GM19397 (cell line): Measurements from ENCODE around the gene ECM1.

ENCODE experiments used
- ATAC-seq: cut with Tn5 transposase; IDR thresholded peaks from one replicate; pipeline ENCODE4 v1.9.1; 2021; ENCODE audit warnings: mild to moderate bottlenecking, moderate library complexity; ENCODE audit not compliant: unreplicated experiment

The ECM1 gene

DNA sequence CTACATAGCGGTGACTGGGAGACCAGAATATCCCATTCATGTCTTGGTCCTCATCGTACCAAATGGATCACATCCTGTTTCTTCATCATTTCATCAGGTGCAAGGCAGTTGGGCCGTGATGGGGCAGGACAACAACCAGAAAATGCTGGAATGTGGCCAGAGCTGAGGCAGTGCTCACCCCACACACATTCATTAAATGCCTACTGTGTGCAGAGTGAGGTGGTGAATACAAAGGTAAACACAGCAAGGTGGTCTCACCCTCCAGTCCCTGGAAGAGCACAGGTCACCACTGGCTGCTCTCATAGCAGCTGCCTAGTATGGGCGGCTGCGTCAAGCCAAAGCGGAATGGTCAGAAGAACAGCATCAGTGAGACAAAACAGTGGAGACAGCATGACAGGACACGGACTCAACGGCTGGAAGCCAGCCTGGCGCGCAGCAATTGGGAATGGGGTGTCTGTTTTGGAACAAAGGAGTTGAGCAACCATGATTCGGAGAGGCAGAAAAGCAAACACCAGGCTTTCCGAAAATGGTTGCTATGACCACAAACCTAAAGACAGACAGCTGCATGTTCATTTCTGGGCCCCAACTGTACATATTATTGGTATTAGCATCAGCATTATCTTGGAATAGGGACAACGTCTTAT lies 35.7 kb downstream of the ECM1 start:
- ATAC-seq = no peak

DNA sequence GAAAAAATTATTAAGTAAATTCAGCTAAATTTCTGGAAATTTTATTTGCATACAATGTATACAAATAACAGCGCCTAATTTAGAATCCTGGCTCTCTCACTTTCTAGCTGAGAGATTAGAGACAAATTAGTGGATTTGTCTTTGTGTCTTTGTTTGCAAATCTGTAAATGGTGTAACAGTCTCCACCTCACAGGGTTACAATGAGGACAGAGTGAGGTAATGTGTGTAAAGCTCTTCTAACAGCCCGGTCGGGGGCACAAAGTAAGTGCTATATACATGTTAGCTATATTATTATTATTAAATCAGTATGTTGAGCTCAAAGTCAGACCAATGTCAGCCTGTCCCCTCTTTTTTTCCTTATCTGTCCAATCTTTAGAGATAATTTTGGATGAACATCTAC lies 36.3 kb downstream of the ECM1 start:
- no peak for ATAC-seq

DNA sequence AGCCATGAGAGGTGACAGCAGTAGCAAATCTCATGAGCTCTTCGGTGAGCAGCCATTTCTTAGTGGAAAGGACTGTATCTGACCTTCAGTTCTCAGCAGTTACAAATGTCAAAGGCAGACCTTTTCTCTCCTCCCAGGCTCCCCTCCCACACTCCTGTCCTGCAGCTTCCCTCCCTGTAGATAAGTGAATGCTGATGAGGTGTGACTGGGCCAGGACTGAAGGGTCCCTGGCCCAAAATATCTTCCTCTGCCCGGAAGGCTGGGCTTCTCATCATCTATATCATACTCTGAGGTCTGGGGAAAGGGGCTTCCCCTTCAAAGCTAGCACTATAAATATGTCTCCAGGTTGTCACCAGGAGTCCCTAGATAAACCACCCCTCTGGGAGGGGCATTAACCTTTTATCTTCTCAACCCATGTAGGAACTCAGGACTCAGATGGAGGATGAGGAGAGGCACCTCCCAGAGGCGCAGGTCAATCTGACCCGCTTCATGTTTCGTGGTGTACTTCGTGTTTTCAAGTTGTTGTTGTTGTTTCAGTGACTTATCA lies 37.6 kb downstream of the ECM1 start:
- no peak for ATAC-seq

DNA sequence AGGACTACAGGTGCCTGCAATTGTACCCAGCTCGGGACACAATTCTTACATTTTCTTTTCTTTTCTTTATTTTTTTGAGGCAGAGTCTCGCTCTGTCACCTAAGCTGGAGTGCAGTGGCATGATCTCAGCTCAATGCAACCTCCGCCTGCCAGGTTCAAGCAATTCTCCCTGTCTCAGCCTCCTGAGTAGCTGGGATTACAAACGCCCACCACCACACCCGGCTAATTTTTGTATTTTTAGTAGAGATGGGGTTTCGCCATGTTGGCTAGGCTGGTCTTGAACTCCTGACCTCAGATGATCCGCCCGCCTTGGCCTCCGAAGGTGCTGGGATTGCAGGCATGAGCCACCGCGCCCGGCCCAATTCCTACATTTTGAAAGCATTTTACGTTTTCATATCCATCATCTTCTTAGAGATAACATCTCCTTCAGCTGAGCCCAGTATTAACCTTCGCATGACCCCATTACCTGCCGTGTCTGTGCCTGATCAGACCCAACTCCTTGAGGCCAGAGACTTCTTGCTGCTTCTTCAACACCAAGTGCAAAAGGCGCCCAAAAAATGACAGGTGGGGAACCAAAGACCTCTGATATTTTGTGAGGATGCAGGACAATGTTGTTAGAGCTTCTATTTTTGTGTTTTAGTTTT lies 38.5 kb downstream of the ECM1 start:
- ATAC-seq = no peak

DNA sequence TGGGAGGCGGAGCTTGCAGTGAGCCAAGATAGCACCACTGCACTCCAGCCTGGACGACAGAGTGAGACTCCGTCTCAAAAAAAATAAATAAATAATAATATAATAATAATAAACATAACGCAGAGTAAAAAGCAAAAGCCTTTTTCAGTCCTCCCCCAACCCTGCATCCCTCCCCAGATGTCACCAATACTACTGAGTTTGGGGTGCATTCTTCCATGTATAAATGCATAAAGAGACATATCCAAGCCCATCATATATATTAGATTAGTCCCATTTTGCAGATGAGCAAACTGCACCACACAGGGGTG lies 40.4 kb downstream of the ECM1 start:
- no peak for ATAC-seq

DNA sequence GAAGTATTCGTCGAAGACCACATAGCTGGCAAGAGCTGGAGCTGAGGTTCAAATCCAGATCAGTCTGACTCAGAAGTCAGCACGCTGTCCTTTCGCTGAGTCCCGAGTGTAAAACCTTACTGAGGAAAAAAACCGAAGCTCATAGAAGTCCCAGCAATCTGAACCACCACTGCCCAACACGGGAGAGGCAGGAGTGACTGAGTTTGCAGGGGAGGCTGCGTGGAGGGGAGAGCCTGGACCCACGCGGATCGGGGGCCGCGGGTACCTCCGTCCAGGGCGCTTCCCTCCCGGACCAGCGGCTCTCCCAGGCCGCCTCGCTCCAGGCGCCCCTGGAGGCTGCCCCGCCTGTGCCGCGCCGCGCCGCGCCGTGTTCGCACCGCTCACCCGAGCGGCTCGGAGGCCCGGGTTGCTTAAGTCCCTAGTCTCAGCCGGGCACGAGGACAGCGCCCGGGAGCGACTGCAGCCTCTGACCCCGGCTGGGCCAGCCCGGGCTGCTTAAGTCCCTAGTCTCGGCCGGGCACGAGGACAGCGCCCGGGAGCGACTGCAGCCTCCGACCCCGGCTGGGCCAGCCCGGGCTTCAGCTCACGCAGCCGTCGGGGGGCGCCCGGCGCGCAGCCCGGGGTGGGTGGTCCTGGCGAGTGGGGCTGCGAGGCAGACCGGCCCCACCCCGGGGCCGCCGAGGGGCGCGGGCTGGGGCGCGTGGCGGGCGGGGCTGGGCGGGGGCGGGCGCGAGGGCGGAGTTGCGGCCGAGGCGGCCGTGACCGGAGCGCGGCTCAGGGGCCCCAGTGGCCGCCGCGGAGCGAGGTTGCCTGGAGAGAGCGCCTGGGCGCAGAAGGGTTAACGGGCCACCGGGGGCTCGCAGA lies 41.0 kb downstream of the ECM1 start, which contains the start of gene ADAMTSL4:
TSS of gene ADAMTSL4 (plus strand) at position 777 of the 864 bp plus-strand sequence. CDS start 2,881 bp downstream, outside the sequence.
- no peak for ATAC-seq

DNA sequence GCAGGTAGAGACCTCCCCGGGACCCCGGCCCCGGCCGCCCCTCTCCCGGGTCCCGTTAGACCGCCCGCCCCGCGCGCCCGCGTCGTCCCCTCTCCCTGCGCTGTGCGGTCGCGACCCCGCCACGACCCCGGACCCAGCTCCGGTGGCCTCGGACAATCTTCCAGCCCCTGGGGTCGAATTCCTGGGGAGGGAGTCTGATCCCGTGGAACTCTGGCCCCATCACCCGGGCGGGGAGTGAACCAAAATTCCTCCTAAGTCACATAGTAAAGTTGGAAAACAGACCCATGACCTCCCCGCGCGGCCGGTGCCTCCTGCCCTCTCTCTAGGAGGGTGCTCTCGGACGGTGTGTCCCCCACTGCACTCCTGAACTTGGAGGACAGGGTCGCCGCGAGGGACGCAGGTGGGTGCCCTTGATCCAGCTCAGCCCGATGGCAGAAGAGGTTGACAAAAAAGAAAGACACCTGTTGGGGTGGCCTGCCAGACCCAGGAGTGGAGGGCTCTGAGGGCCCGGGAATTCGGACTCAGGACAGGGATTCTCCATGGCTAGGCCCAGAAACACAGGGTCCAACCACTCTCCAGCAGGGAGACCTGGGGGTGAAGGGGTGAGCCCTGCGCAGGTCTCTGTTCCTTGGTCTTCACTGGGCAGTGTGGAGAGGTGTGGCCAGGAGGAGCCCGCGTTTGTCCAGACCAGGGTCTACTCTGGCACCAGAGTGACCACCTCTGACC lies 41.8 kb downstream of the ECM1 start:
- ATAC-seq = no peak

DNA sequence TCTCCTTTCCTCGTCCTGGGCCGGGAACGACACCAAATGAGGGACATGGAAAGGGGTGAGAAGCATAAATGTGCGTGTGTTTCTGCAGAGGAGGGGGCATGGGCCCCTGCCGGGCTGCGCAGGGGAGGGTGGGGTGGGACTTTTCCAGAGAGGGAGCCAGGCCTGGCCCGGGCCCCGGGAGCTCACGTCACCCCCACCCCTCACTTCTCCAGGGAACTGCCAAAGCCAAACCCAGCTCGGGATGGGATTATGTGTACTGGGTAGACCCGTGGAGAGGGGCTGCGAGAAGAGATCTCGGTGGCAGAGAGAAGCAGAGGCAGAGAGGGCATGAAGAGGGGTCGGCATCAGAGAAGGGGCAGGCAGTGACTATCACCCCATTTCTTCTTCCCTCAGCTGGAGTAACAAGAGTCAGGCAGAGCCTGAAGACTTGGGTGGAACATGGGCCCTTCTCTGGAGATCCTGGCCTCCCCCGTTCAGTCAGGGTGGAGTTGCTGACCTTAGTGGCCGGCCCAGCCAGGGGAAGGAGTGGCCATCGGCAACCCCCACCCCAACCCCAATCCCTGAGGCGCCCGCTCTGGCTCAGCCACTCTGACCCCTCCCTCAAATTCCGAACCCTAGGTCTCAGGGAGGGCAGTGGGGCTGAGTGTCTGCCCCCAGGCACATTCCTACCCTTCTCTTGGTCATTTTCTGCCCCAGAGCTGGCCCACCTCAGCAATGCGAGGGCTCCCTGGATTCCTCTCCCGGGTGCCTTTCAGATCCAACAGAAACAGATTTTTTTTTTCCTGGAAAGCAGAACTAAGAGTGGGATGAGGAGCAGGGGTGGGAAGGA lies 42.5 kb downstream of the ECM1 start:
- ATAC-seq = no peak

DNA sequence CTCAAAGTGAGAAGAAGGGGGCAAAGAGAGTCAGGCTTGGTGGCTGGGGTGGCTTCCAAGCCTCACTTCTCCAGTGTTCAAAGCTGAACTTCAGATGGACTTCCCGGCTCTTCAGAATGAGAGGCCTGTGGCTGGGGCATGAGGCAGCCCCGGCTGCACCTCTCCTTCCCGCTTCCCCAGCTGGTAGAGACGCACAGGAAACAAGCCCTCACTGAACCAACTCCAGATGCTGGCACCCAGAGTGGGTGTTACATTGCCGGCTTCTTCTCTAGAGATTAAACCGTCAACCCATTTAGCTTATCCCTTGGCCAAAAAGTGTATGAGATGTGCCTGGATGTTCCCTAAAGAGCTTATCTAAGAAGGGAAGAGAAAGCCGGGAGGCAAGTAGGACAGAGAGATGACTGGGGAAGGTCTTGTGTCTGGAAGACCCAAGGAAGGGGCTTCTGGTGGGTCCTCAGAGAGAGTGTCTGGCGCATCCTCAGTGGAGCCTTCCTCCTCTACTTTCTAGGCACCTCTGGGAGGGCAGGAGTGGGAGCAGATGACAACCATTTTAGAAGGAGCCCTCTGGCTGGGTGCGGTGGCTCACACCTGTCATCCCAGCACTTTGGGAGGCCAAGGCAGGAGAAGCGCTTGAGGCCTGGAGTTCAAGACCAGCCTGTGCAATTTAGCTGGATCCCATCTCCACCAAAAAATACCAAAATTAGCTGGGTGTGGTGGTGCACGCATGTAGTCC lies 43.3 kb downstream of the ECM1 start:
- ATAC-seq = no peak

DNA sequence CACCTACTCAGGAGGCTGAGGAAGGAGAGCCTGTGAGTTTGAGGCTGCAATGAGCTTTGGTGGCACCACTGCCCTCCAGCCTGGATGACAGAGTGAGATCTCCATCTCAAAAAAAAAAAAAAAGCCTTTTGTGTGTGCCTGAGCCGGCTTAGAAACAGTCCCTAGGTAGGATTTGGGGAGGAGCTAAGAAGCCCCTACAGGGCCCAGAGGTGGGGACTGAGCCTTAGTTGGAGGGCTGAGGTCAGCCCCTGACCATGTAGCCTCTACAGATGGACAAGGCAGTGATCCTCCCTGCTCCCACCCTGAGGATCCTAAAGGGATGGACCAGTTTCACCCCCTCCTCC lies 43.8 kb downstream of the ECM1 start:
- no peak for ATAC-seq

DNA sequence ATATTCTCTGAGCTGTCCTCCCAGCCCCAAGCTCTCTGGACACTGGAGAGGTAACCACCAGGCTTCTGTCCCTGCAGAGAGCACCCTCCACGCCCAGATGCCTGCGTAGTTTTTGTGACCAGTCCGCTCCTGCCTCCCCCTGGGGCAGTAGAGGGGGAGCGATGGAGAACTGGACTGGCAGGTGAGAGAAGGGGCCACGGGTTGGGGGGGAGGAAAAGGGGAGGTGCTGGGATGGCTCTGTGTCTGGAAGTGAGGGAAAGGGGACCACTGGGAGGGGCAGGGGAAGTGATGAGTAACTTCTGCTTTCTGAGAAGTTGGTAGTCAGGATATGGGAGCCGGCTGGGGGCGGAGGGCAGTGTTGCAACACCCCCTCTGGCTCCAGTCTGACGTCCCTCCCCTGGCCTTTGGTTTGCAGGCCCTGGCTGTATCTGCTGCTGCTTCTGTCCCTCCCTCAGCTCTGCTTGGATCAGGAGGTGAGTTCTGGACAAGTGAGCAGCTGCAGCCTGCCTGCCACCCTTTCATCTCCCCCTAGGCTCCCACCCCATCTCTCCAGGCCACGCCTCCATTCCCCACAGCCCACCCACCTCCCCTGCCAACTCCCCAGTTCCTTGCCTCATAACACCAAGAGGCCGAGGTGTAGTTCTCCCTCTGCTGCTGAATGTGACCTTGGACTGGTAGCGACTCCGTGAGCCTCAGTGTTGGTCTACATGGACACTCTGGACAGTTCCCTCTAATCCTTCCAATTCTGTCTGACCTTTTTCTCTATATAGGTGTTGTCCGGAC lies 44.4 kb downstream of the ECM1 start:
- ATAC-seq = no peak

DNA sequence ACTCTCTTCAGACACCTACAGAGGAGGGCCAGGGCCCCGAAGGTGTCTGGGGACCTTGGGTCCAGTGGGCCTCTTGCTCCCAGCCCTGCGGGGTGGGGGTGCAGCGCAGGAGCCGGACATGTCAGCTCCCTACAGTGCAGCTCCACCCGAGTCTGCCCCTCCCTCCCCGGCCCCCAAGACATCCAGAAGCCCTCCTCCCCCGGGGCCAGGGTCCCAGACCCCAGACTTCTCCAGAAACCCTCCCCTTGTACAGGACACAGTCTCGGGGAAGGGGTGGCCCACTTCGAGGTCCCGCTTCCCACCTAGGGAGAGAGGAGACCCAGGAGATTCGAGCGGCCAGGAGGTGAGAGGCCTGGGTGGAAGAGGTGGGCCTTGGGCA lies 45.0 kb downstream of the ECM1 start:
- no peak for ATAC-seq

DNA sequence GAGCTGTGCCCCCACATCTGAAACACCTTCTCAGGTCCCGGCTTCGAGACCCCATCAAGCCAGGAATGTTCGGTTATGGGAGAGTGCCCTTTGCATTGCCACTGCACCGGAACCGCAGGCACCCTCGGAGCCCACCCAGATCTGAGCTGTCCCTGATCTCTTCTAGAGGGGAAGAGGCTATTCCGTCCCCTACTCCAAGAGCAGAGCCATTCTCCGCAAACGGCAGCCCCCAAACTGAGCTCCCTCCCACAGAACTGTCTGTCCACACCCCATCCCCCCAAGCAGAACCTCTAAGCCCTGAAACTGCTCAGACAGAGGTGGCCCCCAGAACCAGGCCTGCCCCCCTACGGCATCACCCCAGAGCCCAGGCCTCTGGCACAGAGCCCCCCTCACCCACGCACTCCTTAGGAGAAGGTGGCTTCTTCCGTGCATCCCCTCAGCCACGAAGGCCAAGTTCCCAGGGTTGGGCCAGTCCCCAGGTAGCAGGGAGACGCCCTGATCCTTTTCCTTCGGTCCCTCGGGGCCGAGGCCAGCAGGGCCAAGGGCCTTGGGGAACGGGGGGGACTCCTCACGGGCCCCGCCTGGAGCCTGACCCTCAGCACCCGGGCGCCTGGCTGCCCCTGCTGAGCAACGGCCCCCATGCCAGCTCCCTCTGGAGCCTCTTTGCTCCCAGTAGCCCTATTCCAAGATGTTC lies 45.6 kb downstream of the ECM1 start:
- no peak for ATAC-seq

DNA sequence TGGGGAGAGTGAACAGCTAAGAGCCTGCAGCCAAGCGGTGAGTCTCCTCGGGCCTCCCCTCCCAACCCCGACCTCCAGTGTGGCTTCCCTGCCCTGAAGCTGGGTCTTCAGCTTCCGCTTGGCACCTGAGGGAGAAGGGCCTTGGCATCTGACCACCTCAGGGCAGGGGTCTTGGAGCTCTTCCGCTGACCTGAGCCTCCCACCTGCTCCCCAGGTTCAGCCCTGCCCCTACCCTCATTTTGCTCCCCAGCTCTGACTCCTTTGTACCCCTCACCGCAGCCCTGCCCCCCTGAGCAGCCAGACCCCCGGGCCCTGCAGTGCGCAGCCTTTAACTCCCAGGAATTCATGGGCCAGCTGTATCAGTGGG lies 46.2 kb downstream of the ECM1 start:
- no peak for ATAC-seq

DNA sequence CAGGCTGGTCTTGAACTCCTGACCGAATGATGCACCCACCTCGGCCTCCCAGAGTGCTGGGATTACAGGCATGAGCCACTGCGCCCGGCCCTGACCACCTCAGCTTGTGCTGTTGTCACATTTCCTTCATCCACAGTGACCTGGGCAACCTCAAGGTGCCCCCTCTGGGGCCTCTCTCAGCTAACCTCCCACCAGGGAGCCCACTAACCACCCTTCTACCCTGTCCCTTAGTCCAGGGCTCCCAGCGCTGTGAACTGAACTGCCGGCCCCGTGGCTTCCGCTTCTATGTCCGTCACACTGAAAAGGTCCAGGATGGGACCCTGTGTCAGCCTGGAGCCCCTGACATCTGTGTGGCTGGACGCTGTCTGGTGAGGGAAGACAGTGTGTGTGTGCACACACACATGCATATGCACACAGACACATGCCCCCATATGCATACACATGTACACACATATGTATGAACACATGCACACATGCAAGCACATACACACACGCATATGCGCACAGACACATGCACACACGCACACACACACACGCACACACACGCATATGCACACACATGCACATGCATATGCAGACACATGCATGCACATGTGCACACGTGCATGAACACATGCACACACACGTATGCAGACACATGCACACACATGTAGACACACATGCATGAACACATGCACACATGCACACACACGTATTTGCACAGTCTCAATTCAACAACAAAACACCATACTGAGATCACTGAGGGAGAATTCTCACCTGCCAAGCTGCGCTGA lies 47.5 kb downstream of the ECM1 start:
- ATAC-seq = no peak

DNA sequence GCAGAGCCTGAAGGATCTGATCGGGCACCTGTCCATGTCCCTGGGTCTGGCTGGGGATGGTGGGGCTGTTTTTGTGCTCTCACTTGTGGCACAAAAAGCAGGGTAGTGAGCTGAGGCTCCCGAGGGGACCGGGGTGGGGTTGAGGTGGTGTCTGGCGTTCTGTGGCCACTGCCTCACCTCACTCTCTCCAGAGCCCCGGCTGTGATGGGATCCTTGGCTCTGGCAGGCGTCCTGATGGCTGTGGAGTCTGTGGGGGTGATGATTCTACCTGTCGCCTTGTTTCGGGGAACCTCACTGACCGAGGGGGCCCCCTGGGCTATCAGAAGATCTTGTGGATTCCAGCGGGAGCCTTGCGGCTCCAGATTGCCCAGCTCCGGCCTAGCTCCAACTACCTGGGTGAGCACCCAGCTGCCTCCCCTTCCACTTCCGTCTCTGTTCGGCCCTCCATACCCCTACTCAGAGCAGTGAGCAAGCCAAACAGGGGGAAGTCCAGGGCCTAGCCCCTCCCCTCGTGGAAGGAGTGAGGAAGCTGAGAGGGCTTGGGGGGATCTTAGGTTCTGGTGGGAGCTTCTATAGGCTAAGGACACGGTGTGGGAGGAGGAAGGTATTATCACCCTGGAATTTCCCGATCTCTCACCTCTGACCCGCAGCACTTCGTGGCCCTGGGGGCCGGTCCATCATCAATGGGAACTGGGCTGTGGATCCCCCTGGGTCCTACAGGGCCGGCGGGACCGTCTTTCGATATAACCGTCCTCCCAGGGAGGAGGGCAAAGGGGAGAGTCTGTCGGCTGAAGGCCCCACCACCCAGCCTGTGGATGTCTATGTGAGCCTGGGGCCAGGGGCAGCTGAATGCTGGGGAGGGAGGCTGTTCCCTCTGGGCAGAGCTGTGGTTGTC lies 48.3 kb downstream of the ECM1 start:
- no peak for ATAC-seq
